GM12878 (cell line): Measurements from ENCODE around the gene DNASE1L1.

Source experiments
- ATF3 ChIP-seq: IDR thresholded peaks from 2 replicates; pipeline ENCODE4 v1.6.1; 2011; ENCODE audit warnings: low read depth, mild to moderate bottlenecking, low read length, moderate library complexity, borderline replicate concordance; ENCODE audit errors: extremely low read depth
- CHD1 ChIP-seq: IDR thresholded peaks from 2 replicates; pipeline ENCODE4 v1.6.1; 2012; ENCODE audit warnings: low read depth, low read length, improper control_type of control experiment
- CTCF ChIP-seq, 3 experiments: IDR thresholded peaks in 2 of 3; conservative IDR thresholded peaks in 1 of 3; 2 replicates each; pipeline ENCODE4 v1.5.1; 2011; ENCODE audit warnings: low read depth in 3 of 3, low read length in 3 of 3, mild to moderate bottlenecking in 3 of 3, control low read depth in 2 of 3, moderate library complexity in 2 of 3, inconsistent platforms in 1 of 3, mixed read lengths in 1 of 3; ENCODE audit not compliant: control insufficient read depth in 2 of 3, insufficient read depth in 1 of 3; ENCODE audit errors: extremely low read depth in 1 of 3
- CUX1 ChIP-seq: IDR thresholded peaks from 2 replicates; pipeline ENCODE4 v1.6.1; 2012; ENCODE audit warnings: improper control_type of control experiment, low read depth, low read length; ENCODE audit not compliant: insufficient replicate concordance
- E4F1 ChIP-seq: fragments of 450-650 bp; IDR thresholded peaks from 2 replicates; pipeline ENCODE4 v1.6.1; 2018; ENCODE audit warnings: borderline replicate concordance, mild to moderate bottlenecking; ENCODE audit not compliant: partially characterized antibody
- ETV6 ChIP-seq, 2 experiments: fragments of 450-650 bp in 1 of 2; IDR thresholded peaks in 1 of 2; conservative IDR thresholded peaks in 1 of 2; 2 replicates each; pipeline ENCODE4 v1.6.1; 2014; ENCODE audit warnings: antibody characterized with exemption in 1 of 2, borderline replicate concordance in 1 of 2, low read depth in 1 of 2, mild to moderate bottlenecking in 1 of 2, moderate library complexity in 1 of 2
- JUND ChIP-seq: IDR thresholded peaks from 2 replicates; pipeline ENCODE4 v1.6.1; 2012; ENCODE audit warnings: low read depth, mild to moderate bottlenecking, low read length, improper control_type of control experiment, moderate library complexity
- USF1 ChIP-seq: IDR thresholded peaks from 2 replicates; pipeline ENCODE4 v1.6.1; 2011; ENCODE audit warnings: borderline replicate concordance, low read depth, mild to moderate bottlenecking, moderate library complexity, mixed read lengths, low read length; ENCODE audit not compliant: insufficient read depth; ENCODE audit errors: extremely low read length

GRCh38 chrX:154352466-154352865 lies 56.6 kb downstream of the DNASE1L1 start:
- TF ChIP-seq JUND (no peak), CHD1 (no peak), E4F1 (no peak), ETV6 (conservative IDR thresholded peaks at IDR 0.05 in 1 of 2, IDR thresholded peaks at IDR 0.05 in 1 of 2; ENCODE audit: borderline replicate concordance in 1 of 2, low read depth in 1 of 2) (no peak), ATF3 (no peak), CUX1 (no peak), CTCF (IDR thresholded peaks at IDR 0.05 in 2 of 3, conservative IDR thresholded peaks at IDR 0.05 in 1 of 3; ENCODE audit: control insufficient read depth in 2 of 3, extremely low read depth in 1 of 3, insufficient read depth in 1 of 3, low read depth in 3 of 3, low read length in 3 of 3) (no peak), USF1 (no peak)
